Astrocyte of the spinal cord (primary cell): Measurements from ENCODE around the gene NR3C2.

Experiments used
- DNase-seq: peaks from one replicate; pipeline ENCODE4 v3.0.0; 2011; ENCODE audit warnings: low read depth, low spot score
- H3K4me3 ChIP-seq: 2 replicates; pipeline ENCODE4 v1.5.1; 2011; ENCODE audit warnings: low read depth, mild to moderate bottlenecking, low read length, moderate library complexity
- in situ Hi-C: cut with HindIII; loops from 2 replicates; pipeline ENCODE4 v1.10.0; 2017; ENCODE audit warnings: low sequenced_read_pairs
- TF ChIP-seq, protein P1 (sequence below): IDR thresholded peaks from 2 replicates; pipeline ENCODE4 v1.5.1; 2012; ENCODE audit warnings: low read depth, mild to moderate bottlenecking, low read length, inconsistent platforms

The NR3C2 gene

DNA sequence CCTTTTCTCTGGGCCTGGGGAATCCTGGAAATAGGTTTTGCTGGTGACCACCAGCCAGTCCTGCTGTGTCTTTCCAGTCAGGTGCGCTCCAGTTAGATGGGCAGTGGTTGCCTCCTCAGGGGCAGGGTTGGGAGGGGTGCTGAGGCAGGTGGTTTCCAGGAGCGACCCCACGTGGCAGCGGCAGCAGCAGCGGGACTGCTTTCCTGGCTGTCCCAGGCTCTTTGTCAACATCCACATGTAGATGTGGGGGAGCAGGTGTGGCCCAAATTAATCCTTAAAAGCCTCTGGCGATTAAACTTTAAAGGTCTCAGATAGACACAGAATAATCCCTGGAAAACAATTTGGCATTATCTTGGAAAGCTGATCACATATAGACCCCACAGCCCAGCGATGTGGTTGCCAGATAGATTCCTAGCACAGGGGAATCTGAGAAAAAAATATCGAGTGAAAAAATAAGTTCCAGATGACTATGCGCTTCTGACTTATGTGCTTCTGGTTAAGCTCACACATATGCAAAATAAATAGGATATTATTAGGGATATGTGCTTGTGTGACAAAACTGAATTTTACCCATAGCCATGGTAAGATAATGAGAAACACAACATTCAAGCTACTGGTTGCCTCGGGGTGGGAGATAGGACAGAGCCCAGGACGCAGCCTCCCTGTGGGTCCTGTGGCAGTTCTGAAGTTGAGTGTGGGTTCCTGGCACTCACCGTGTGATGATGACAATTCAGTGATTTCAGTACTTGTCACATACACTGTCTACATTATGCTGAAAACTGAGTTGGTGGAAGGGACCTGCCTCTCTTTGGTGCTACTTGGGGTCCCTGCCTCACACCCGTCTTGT lies 373.9 kb downstream of the NR3C2 start:
- DNase-seq: no peak
- H3K4me3 ChIP-seq: no peak overlapping the region
- in situ Hi-C loops: no loop called here
- TF ChIP-seq, protein P1, sequence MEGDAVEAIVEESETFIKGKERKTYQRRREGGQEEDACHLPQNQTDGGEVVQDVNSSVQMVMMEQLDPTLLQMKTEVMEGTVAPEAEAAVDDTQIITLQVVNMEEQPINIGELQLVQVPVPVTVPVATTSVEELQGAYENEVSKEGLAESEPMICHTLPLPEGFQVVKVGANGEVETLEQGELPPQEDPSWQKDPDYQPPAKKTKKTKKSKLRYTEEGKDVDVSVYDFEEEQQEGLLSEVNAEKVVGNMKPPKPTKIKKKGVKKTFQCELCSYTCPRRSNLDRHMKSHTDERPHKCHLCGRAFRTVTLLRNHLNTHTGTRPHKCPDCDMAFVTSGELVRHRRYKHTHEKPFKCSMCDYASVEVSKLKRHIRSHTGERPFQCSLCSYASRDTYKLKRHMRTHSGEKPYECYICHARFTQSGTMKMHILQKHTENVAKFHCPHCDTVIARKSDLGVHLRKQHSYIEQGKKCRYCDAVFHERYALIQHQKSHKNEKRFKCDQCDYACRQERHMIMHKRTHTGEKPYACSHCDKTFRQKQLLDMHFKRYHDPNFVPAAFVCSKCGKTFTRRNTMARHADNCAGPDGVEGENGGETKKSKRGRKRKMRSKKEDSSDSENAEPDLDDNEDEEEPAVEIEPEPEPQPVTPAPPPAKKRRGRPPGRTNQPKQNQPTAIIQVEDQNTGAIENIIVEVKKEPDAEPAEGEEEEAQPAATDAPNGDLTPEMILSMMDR: no peak

DNA sequence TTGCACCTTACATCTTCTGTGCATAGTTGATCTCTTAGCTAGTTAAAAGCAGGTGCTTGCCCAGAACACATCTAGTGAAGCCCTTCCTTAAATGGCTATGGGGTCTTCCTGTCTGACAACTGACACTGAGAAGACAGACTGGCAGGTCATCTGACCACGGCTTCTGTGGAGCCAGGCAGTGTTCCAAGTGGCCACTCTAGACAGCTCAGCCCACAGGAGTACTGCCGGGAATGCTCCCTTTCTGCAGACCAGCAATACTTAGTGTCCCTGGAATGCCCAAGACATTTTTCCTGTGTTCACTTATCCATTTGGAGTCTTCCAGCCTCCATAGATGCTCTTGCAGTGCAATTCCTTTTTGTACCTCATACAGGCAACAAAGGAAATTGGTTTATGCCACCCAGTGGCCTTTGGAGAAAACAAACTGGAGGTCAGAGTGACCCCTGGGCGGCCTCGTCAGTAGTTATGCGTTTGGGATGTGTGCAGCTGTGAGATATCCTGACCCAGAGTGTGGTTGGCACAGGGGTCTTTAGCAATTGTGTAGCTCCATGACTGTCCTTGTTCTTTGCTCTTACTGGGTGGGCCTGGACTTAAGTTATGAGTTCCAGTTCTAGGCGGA lies 374.8 kb downstream of the NR3C2 start:
- no peak for DNase-seq
- in situ Hi-C loops: no loop called here
- no peak overlapping the region for H3K4me3 ChIP-seq
- TF ChIP-seq, protein P1: peak; percentile 10

DNA sequence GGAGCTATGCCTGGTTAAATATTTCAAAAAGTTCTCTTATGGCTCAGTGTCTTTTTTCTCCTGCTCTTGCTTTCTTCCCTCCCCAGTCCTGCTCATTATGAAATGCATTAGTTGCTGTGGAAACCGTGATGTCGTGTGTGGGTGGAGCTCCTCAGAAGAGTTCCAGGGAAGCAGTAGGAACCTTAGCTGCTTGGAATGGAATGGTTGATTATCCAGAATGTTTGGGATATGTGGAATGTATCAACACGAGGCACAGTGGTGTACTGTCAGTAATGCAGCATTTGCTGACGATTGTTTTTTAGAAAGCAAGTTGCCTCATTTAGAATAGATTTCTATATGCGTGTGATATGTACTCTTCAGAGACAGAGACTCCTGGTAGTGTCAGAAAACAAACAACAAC lies 377.1 kb downstream of the NR3C2 start:
- no peak overlapping the region for H3K4me3 ChIP-seq
- peak; percentile 58 for DNase-seq
- in situ Hi-C loops: no loop called here
- TF ChIP-seq, protein P1: no peak

DNA sequence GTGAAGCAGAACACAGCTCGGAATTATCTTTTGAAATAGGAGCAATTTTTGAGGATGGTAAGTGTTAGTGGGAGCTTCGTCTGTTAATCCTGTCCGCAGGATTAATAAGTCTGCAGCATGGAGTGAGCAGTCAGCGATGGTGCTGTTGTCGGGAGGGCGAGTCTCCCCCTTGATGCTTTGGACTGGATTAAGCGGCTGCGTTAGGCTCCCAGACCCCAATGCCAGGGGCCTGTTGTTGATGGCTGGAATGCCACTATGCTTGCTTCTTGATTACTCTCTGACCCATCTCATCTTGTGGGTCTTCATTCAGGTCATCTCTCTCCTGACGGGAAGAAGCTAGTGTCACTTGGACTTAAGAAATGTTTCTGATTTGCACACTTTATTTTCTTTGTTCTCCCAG lies 377.8 kb downstream of the NR3C2 start:
- no peak for DNase-seq
- TF ChIP-seq, protein P1: no peak
- in situ Hi-C loops: no loop called here
- H3K4me3 ChIP-seq: no peak overlapping the region

DNA sequence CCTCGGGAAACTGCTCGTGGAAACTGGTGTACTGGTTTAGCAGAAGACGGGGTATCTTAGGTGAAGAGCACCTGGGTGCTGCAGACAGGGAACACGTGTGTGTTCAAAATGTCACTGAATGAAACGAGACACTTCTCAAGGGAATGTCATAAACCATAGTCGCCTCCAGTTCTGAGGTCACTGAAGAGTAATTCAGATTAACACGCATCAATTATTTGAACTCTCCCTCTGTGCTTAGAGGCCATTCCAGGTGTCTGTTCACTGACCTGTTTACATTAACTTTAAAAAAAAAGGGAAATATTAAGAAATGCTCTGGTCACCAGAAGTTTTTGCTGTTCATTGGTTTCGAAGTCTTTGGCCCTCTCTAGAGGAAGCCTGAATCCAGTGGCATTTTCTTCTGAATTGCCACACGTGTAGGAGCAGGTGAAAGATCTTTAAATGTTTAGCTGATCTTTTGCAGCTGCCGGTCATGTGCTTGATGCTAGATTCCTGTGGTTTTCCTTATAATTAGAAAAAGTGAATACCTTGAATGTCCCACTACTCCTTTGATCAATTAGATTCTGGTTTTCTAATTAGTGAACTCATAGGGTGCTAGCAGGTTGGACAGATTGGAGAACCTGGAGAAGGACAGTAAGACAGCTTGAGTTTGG lies 379.8 kb downstream of the NR3C2 start:
- H3K4me3 ChIP-seq: no peak overlapping the region
- DNase-seq: no peak
- TF ChIP-seq, protein P1: no peak
- in situ Hi-C loops: no loop called here

DNA sequence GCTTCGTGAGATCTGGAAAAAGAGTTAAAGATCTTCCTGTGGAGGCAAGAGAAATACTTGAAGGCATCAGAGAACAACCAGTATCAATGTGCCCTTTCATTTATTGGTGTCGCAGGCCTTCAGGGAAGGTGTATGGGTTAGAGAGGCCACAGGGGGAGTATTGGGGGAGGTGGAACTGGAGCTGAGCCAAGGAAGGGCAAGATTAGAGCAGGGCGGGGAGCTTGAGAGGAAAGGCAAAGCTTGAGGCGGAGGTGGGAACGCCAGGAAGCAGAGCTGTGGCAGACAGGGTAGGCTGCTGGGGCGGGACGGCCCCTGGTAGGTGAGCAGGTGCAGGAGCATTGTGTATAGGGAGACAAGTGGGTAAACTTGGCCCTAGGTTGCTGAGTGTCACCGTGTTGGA lies 380.4 kb downstream of the NR3C2 start:
- TF ChIP-seq, protein P1: no peak
- no peak for DNase-seq
- in situ Hi-C loops: no loop called here
- no peak overlapping the region for H3K4me3 ChIP-seq
